ENCODE results near the gene GNB2.

The GNB2 gene

GRCh38 chr7:100677308-100678267 lies 4.0 kb downstream of the GNB2 start:
- Histone ChIP-seq H3F3A (ENCODE audit: insufficient read depth, low read length) (no peaks in the 10 kb centered on the region), H4K20me1 (ENCODE audit: insufficient read depth, low read length) (no peaks in the 10 kb centered on the region), H3K9ac (ENCODE audit: low read length) (no peak overlapping the region), H3K4me3 (ENCODE audit: low read depth, low read length, poor library complexity, severe bottlenecking) (no peak overlapping the region), H3K27me3 (ENCODE audit: insufficient read depth, low read length) (no peaks in the 10 kb centered on the region), H3K9me3 (ENCODE audit: low read length) (no peaks in the 10 kb centered on the region), H3K36me3 (ENCODE audit: insufficient read depth, low read length) (peaks cover 61% of the 10 kb centered on the region), H3K79me2 (ENCODE audit: insufficient read depth, low read length) (peaks cover 6% of the 10 kb centered on the region), H3K9me2 (ENCODE audit: low read depth, low read length) (no peaks in the 10 kb centered on the region), H3K4me2 (ENCODE audit: low read length) (no peak overlapping the region), H3K4me1 (ENCODE audit: insufficient read depth, low read length, severe bottlenecking) (peaks cover 11% of the 10 kb centered on the region), H2AFZ (ENCODE audit: low read length) (no peak overlapping the region), H3K27ac (ENCODE audit: low read depth, low read length, poor library complexity, severe bottlenecking) (no peak overlapping the region)
- no peak for TF ChIP-seq CTCF (IDR thresholded peaks at IDR 0.05; ENCODE audit: low read length)
- TF ChIP-seq EZH2 (IDR thresholded peaks at IDR 0.05; ENCODE audit: borderline replicate concordance, low read length) = no peak

DNA sequence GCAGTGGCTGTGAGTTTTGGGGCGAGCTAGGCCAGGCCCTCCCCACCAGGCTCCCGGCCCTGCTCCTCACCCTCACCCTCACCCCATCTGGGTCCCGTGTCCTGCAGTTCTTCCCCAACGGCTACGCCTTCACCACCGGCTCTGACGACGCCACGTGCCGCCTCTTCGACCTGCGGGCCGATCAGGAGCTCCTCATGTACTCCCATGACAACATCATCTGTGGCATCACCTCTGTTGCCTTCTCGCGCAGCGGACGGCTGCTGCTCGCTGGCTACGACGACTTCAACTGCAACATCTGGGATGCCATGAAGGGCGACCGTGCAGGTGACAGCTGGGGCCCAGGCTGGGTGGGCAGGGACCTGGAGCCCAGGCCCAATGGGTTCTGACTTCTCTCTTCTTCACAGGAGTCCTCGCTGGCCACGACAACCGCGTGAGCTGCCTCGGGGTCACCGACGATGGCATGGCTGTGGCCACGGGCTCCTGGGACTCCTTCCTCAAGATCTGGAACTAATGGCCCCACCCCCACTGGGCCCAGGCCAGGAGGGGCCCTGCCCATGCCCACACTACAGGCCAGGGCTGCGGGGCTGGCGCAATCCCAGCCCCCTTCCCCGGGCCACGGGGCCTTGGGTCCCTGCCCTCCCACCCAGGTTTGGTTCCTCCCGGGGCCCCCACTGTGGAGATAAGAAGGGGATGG lies 4.9 kb downstream of the GNB2 start:
- Histone ChIP-seq H3K9me3 (ENCODE audit: low read length) (no peaks in the 10 kb centered on the region), H2AFZ (ENCODE audit: low read length) (no peak overlapping the region), H4K20me1 (ENCODE audit: insufficient read depth, low read length) (no peaks in the 10 kb centered on the region), H3K79me2 (ENCODE audit: insufficient read depth, low read length) (peaks cover 6% of the 10 kb centered on the region), H3K4me2 (ENCODE audit: low read length) (no peak overlapping the region), H3K27me3 (ENCODE audit: insufficient read depth, low read length) (no peaks in the 10 kb centered on the region), H3K4me1 (ENCODE audit: insufficient read depth, low read length, severe bottlenecking) (peaks cover 6% of the 10 kb centered on the region), H3K27ac (ENCODE audit: low read depth, low read length, poor library complexity, severe bottlenecking) (no peak overlapping the region), H3K4me3 (ENCODE audit: low read depth, low read length, poor library complexity, severe bottlenecking) (no peak overlapping the region), H3K36me3 (ENCODE audit: insufficient read depth, low read length) (peaks cover 70% of the 10 kb centered on the region), H3F3A (ENCODE audit: insufficient read depth, low read length) (no peaks in the 10 kb centered on the region), H3K9ac (ENCODE audit: low read length) (no peak overlapping the region), H3K9me2 (ENCODE audit: low read depth, low read length) (no peaks in the 10 kb centered on the region)
- TF ChIP-seq CTCF (IDR thresholded peaks at IDR 0.05; ENCODE audit: low read length) (no peak), EZH2 (IDR thresholded peaks at IDR 0.05; ENCODE audit: borderline replicate concordance, low read length) (no peak)

DNA sequence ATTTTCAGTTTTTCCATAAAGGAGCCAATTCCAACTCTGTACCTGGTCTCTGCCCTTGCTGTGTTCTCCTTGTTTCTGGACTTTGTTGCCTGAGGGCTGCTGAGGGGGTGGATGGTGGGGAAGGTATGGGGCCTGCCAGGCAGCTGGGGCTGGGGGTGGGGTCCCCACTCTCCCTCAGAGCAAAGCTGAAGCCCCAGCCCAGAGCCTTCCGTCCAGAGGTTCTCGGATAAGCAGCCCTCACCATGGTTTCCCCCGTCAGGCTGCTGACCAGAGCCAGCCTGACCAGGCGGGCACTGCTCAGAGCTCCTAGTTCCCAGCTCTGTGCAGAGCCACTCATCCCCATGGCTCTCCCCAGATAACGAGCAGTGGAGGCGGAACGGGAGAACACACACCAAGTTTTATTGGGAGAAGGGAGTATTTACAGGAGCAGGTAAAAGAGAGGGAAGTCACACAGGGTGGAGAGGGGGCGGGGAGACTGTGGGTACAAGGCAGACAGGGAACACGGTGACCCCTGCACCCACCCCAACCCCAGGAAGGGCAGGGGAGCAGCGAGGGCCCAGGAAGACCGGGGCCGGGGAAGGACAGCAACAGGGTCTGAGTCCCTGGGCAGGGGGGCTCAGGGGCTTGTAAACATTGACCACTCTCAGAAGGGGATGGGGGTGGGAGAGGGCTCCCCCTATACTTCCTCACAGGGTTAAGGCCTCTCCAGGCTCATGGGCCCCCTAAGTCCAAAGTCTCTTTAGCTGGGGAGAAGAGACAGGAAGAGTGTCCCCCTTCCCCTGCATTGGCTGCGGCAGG lies 5.8 kb downstream of the GNB2 start:
- H3K36me3 ChIP-seq (ENCODE audit: insufficient read depth, low read length) = peaks cover 78% of the 10 kb centered on the region
- no peak overlapping the region for H3K27ac ChIP-seq (ENCODE audit: low read depth, low read length, poor library complexity, severe bottlenecking)
- peaks cover 4% of the 10 kb centered on the region for H3K79me2 ChIP-seq (ENCODE audit: insufficient read depth, low read length)
- H2AFZ ChIP-seq (ENCODE audit: low read length) = no peak overlapping the region
- H3F3A ChIP-seq (ENCODE audit: insufficient read depth, low read length) = no peaks in the 10 kb centered on the region
- H3K4me1 ChIP-seq (ENCODE audit: insufficient read depth, low read length, severe bottlenecking) = peaks cover 6% of the 10 kb centered on the region
- H3K4me2 ChIP-seq (ENCODE audit: low read length) = no peak overlapping the region
- H3K9ac ChIP-seq (ENCODE audit: low read length) = no peak overlapping the region
- H3K9me2 ChIP-seq (ENCODE audit: low read depth, low read length) = no peaks in the 10 kb centered on the region
- no peaks in the 10 kb centered on the region for H3K27me3 ChIP-seq (ENCODE audit: insufficient read depth, low read length)
- H4K20me1 ChIP-seq (ENCODE audit: insufficient read depth, low read length) = no peaks in the 10 kb centered on the region
- no peaks in the 10 kb centered on the region for H3K9me3 ChIP-seq (ENCODE audit: low read length)
- TF ChIP-seq EZH2 (IDR thresholded peaks at IDR 0.05; ENCODE audit: borderline replicate concordance, low read length) = no peak
- no peak for TF ChIP-seq CTCF (IDR thresholded peaks at IDR 0.05; ENCODE audit: low read length)
- H3K4me3 ChIP-seq (ENCODE audit: low read depth, low read length, poor library complexity, severe bottlenecking) = no peak overlapping the region
